Measurements from ENCODE around the gene PRAMEF6. TPM values are rescaled to one million over a fixed set of nuclear protein-coding genes. Genes with fewer than 3 reads are reported as not detected.

The PRAMEF6 gene
- total and polyA plus RNA-seq, 4 donors: not detected

Other genes starting within 250 kb of the PRAMEF6 start
- gene AADACL3, start 231.5 kb downstream of the PRAMEF6 start, total RNA-seq: not detected
- gene AADACL3, start 231.5 kb downstream of the PRAMEF6 start, polyA plus RNA-seq: not detected
- not detected for gene CFAP107, start 201.4 kb downstream of the PRAMEF6 start, total RNA-seq
- gene CFAP107, start 201.4 kb downstream of the PRAMEF6 start, polyA plus RNA-seq: not detected
- gene PRAMEF12, start 173.8 kb downstream of the PRAMEF6 start, total RNA-seq: not detected
- not detected for gene PRAMEF12, start 173.8 kb downstream of the PRAMEF6 start, polyA plus RNA-seq
- gene PRAMEF1, start 156.2 kb downstream of the PRAMEF6 start, total RNA-seq: not detected
- not detected for gene PRAMEF1, start 156.2 kb downstream of the PRAMEF6 start, polyA plus RNA-seq
- gene PRAMEF11, start 116.2 kb downstream of the PRAMEF6 start, total RNA-seq: not detected
- gene PRAMEF11, start 116.2 kb downstream of the PRAMEF6 start, polyA plus RNA-seq: not detected
- not detected for gene HNRNPCL1, start 98.9 kb downstream of the PRAMEF6 start, total RNA-seq
- not detected for gene HNRNPCL1, start 98.9 kb downstream of the PRAMEF6 start, polyA plus RNA-seq
- gene PRAMEF2, start 90.5 kb downstream of the PRAMEF6 start, total RNA-seq: not detected
- gene PRAMEF2, start 90.5 kb downstream of the PRAMEF6 start, polyA plus RNA-seq: not detected
- not detected for gene PRAMEF4, start 61.4 kb downstream of the PRAMEF6 start, total RNA-seq
- gene PRAMEF4, start 61.4 kb downstream of the PRAMEF6 start, polyA plus RNA-seq: not detected
- gene PRAMEF10, start 49.3 kb downstream of the PRAMEF6 start, total RNA-seq: not detected
- not detected for gene PRAMEF10, start 49.3 kb downstream of the PRAMEF6 start, polyA plus RNA-seq
- not detected for gene PRAMEF7, start 31.0 kb downstream of the PRAMEF6 start, total RNA-seq
- under 1 TPM in 1 of 2 donors, not detected in 1; 0.20 TPM for gene PRAMEF7, start 31.0 kb downstream of the PRAMEF6 start, polyA plus RNA-seq
- not detected for gene PRAMEF27, start 109.0 kb upstream of the PRAMEF6 start, total RNA-seq
- gene PRAMEF27, start 109.0 kb upstream of the PRAMEF6 start, polyA plus RNA-seq: not detected
- not detected for gene HNRNPCL3, start 113.2 kb upstream of the PRAMEF6 start, total RNA-seq
- gene HNRNPCL3, start 113.2 kb upstream of the PRAMEF6 start, polyA plus RNA-seq: not detected
- gene PRAMEF25, start 123.2 kb upstream of the PRAMEF6 start, total RNA-seq: not detected
- not detected for gene PRAMEF25, start 123.2 kb upstream of the PRAMEF6 start, polyA plus RNA-seq
- not detected for gene HNRNPCL2, start 169.3 kb upstream of the PRAMEF6 start, total RNA-seq
- not detected for gene HNRNPCL2, start 169.3 kb upstream of the PRAMEF6 start, polyA plus RNA-seq
- gene PRAMEF26, start 208.4 kb upstream of the PRAMEF6 start, total RNA-seq: not detected
- gene PRAMEF26, start 208.4 kb upstream of the PRAMEF6 start, polyA plus RNA-seq: not detected
- gene HNRNPCL4, start 218.1 kb upstream of the PRAMEF6 start, total RNA-seq: not detected
- gene HNRNPCL4, start 218.1 kb upstream of the PRAMEF6 start, polyA plus RNA-seq: not detected
- not detected for gene PRAMEF9, start 224.3 kb upstream of the PRAMEF6 start, total RNA-seq
- not detected for gene PRAMEF9, start 224.3 kb upstream of the PRAMEF6 start, polyA plus RNA-seq

Measured in aorta (tissue), 4 donors.